Neural progenitor cell (in vitro differentiated cells): ENCODE data around the gene CHCHD10. TPM values are rescaled to one million over a fixed set of nuclear protein-coding genes. Genes with fewer than 3 reads are reported as not detected.
"Not testable (repeated sequence)": the region's sequence is repeated elsewhere in the genome, so short reads cannot be mapped to it uniquely, and the experiment has no call there.

Experiments
- DNase-seq: peaks from one replicate; pipeline ENCODE4 v3.0.0-alpha.2; 2016; ENCODE audit warnings: low spot score
- H2AFZ ChIP-seq: fragments of 200-600 bp; sonication (generic); replicated peaks from 2 replicates; pipeline ENCODE4 v1.6.1; 2016; ENCODE audit warnings: antibody characterized with exemption
- H3F3A ChIP-seq: fragments of 200-600 bp; sonication (generic); 2 replicates; pipeline ENCODE4 v1.6.1; 2016; ENCODE audit warnings: antibody characterized with exemption, low read depth
- H3K27ac ChIP-seq: fragments of 200-600 bp; sonication (generic); 2 replicates; pipeline ENCODE4 v1.5.1; 2016; ENCODE audit warnings: mild to moderate bottlenecking
- H3K27me3 ChIP-seq: fragments of 200-600 bp; sonication (generic); 2 replicates; pipeline ENCODE4 v1.6.1; 2016; ENCODE audit warnings: mild to moderate bottlenecking, moderate library complexity
- H3K36me3 ChIP-seq: fragments of 200-600 bp; sonication (generic); 2 replicates; pipeline ENCODE4 v1.5.1; 2016
- H3K4me1 ChIP-seq: fragments of 200-600 bp; sonication (generic); 2 replicates; pipeline ENCODE4 v1.6.1; 2016; ENCODE audit warnings: mixed run types
- H3K4me2 ChIP-seq: fragments of 200-600 bp; sonication (generic); 2 replicates; pipeline ENCODE4 v1.6.1; 2016
- H3K4me3 ChIP-seq: fragments of 200-600 bp; sonication (generic); 2 replicates; pipeline ENCODE4 v1.5.1; 2016
- H3K79me2 ChIP-seq: fragments of 200-600 bp; sonication (generic); 2 replicates; pipeline ENCODE4 v1.6.1; 2016; ENCODE audit warnings: low read depth
- H3K9ac ChIP-seq: fragments of 200-600 bp; sonication (generic); 2 replicates; pipeline ENCODE4 v1.6.1; 2016
- H3K9me3 ChIP-seq: fragments of 200-600 bp; sonication (generic); 2 replicates; pipeline ENCODE4 v1.5.1; 2016; ENCODE audit warnings: low read depth
- H4K20me1 ChIP-seq: fragments of 200-600 bp; sonication (generic); 2 replicates; pipeline ENCODE4 v1.6.1; 2016; ENCODE audit warnings: low read depth
- H3K27ac Mint-ChIP-seq: 3 replicates; pipeline ENCODE4 v1.8.0; 2021; ENCODE audit warnings: mixed read lengths
- H3K27me3 Mint-ChIP-seq: 2 replicates; pipeline ENCODE4 v1.8.0; 2022; ENCODE audit warnings: low read depth, mild to moderate bottlenecking, inconsistent platforms, moderate library complexity, mixed read lengths; ENCODE audit not compliant: insufficient read depth
- H3K36me3 Mint-ChIP-seq: 3 replicates; pipeline ENCODE4 v1.8.0; 2021; ENCODE audit warnings: mixed read lengths
- H3K4me1 Mint-ChIP-seq: 3 replicates; pipeline ENCODE4 v1.8.0; 2021; ENCODE audit warnings: mixed read lengths
- H3K4me3 Mint-ChIP-seq: 3 replicates; pipeline ENCODE4 v1.8.0; 2021; ENCODE audit warnings: mild to moderate bottlenecking, moderate library complexity, mixed read lengths
- H3K9me3 Mint-ChIP-seq: 3 replicates; pipeline ENCODE4 v1.8.0; 2020; ENCODE audit warnings: mixed read lengths
- EZH2 ChIP-seq: fragments of 200-600 bp; sonication (generic); IDR thresholded peaks from 2 replicates; pipeline ENCODE4 v1.6.1; 2017; ENCODE audit warnings: antibody characterized with exemption, mild to moderate bottlenecking, moderate library complexity
- EZH2phosphoT487 ChIP-seq: fragments of 200-600 bp; sonication (generic); IDR thresholded peaks from 2 replicates; pipeline ENCODE4 v1.6.1; 2017; ENCODE audit warnings: antibody characterized with exemption
- total RNA-seq: library from RNA; depleted of rRNA; stranded (reverse); fragments of >200 nt; gene quantifications from 2 replicates; pipeline ENCODE4 v1.2.3, GENCODE V29; 2015; ENCODE audit warnings: low replicate concordance
- TF ChIP-seq, protein P1 (sequence below): fragments of 200-600 bp; sonication (generic); IDR thresholded peaks from 2 replicates; pipeline ENCODE4 v1.5.1; 2017; ENCODE audit warnings: antibody characterized with exemption, mild to moderate bottlenecking

CHCHD10 gene
- total RNA-seq, 1 donor from 2014 or later, result 9.1 TPM

DNA sequence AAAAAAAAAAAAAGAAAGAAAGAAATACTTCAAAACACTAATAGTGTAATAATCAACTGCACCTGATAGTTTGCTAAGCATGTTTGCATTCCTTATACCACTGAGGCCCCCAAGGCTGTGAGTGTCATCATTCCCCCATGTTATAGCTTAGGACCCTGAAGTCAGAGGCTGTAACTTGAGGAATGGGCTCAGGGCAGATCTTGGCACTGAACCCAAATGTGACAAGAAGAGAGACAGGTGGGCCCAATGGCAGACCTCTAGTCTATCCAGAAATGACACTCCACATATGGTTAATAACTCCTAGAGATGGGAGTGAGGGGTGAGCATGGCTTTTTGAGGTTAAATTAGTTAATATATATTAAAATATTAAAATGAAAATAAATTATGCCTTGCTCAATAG is 30.1 kb downstream of the CHCHD10 start:
- no peaks in the 10 kb centered on the region for H3K4me1 Mint-ChIP-seq
- H2AFZ ChIP-seq, result no peak overlapping the region
- H3K27ac ChIP-seq, result no peak overlapping the region
- DNase-seq, result no peak
- no peaks in the 10 kb centered on the region for H3K27me3 ChIP-seq
- TF ChIP-seq, protein P1, sequence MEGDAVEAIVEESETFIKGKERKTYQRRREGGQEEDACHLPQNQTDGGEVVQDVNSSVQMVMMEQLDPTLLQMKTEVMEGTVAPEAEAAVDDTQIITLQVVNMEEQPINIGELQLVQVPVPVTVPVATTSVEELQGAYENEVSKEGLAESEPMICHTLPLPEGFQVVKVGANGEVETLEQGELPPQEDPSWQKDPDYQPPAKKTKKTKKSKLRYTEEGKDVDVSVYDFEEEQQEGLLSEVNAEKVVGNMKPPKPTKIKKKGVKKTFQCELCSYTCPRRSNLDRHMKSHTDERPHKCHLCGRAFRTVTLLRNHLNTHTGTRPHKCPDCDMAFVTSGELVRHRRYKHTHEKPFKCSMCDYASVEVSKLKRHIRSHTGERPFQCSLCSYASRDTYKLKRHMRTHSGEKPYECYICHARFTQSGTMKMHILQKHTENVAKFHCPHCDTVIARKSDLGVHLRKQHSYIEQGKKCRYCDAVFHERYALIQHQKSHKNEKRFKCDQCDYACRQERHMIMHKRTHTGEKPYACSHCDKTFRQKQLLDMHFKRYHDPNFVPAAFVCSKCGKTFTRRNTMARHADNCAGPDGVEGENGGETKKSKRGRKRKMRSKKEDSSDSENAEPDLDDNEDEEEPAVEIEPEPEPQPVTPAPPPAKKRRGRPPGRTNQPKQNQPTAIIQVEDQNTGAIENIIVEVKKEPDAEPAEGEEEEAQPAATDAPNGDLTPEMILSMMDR, result no peak
- H3K9me3 Mint-ChIP-seq, result no peaks in the 10 kb centered on the region
- peaks cover 9% of the 10 kb centered on the region for H3K36me3 Mint-ChIP-seq
- H4K20me1 ChIP-seq, result no peaks in the 10 kb centered on the region
- H3K4me3 Mint-ChIP-seq, result no peak overlapping the region
- no peak overlapping the region for H3K4me2 ChIP-seq
- no peaks in the 10 kb centered on the region for H3F3A ChIP-seq
- H3K9ac ChIP-seq, result no peak overlapping the region
- peaks cover 6% of the 10 kb centered on the region for H3K27me3 Mint-ChIP-seq
- H3K27ac Mint-ChIP-seq, result no peak overlapping the region
- no peaks in the 10 kb centered on the region for H3K36me3 ChIP-seq
- no peaks in the 10 kb centered on the region for H3K79me2 ChIP-seq
- H3K4me3 ChIP-seq, result no peak overlapping the region
- no peaks in the 10 kb centered on the region for H3K4me1 ChIP-seq
- H3K9me3 ChIP-seq, result no peaks in the 10 kb centered on the region

DNA sequence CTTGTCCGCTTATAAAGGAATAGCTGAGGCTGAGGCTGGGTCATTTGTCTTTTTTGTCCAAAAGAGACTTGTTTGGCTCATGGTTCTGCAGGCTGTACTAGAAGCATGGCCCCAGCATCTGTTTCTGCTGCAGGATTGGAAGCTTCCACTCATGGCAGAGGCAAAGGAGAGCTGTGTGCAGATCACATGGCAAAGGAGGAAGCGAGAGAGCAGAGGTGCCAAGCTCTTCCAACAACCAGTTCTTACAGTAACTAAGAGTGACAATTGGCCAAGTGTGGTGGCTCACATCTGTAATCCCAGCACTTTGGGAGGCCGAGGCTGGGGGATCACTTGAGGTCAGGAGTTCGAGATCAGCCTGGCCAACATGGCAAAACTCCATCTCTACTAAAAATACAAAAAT is 39.7 kb downstream of the CHCHD10 start:
- not testable (repeated sequence) for H3K9ac ChIP-seq, H3K4me1 ChIP-seq, H3K4me2 ChIP-seq, H3F3A ChIP-seq, H4K20me1 ChIP-seq, H3K4me3 ChIP-seq, H2AFZ ChIP-seq, H3K36me3 ChIP-seq, H3K4me1 Mint-ChIP-seq, H3K4me3 Mint-ChIP-seq, H3K27me3 Mint-ChIP-seq, H3K79me2 ChIP-seq, H3K27ac ChIP-seq, H3K9me3 ChIP-seq, H3K27me3 ChIP-seq, H3K27ac Mint-ChIP-seq, DNase-seq, H3K9me3 Mint-ChIP-seq, H3K36me3 Mint-ChIP-seq

DNA sequence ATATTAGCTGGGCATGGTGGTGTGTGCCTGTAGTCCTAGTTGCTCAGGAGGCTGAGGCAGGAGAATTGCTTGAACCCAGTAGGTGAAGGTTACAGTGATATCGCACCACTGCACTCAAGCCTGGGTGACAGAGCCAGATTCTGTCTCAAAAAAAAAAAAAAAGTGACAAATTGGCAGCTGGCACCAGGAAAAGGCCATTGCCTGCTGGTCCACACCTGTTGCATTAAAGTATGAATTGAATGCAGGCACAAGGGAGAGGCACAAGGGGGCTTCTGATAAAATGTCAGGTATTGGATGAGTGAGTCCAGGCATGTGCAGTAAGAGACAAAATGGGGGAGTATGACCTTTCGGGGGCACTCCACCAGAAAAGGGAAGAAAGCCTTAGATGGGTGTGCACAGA is 45.0 kb downstream of the CHCHD10 start:
- no peaks in the 10 kb centered on the region for H4K20me1 ChIP-seq
- Mint-ChIP-seq H3K4me3 (no peak overlapping the region), H3K27ac (no peak overlapping the region), H3K9me3 (no peaks in the 10 kb centered on the region), H3K36me3 (no peaks in the 10 kb centered on the region), H3K27me3 (peaks cover 2% of the 10 kb centered on the region), H3K4me1 (no peaks in the 10 kb centered on the region)
- TF ChIP-seq, protein P1, result no peak
- TF ChIP-seq EZH2phosphoT487, result no peak
- TF ChIP-seq EZH2, result no peak
- H3K4me2 ChIP-seq, result no peak overlapping the region
- no peaks in the 10 kb centered on the region for H3K9me3 ChIP-seq
- no peak overlapping the region for H3K4me3 ChIP-seq
- no peaks in the 10 kb centered on the region for H3K4me1 ChIP-seq
- no peaks in the 10 kb centered on the region for H3K36me3 ChIP-seq
- H2AFZ ChIP-seq, result no peak overlapping the region
- no peak for DNase-seq
- H3K9ac ChIP-seq, result no peak overlapping the region
- no peaks in the 10 kb centered on the region for H3F3A ChIP-seq
- no peaks in the 10 kb centered on the region for H3K27me3 ChIP-seq
- H3K79me2 ChIP-seq, result no peaks in the 10 kb centered on the region
- H3K27ac ChIP-seq, result no peak overlapping the region

DNA sequence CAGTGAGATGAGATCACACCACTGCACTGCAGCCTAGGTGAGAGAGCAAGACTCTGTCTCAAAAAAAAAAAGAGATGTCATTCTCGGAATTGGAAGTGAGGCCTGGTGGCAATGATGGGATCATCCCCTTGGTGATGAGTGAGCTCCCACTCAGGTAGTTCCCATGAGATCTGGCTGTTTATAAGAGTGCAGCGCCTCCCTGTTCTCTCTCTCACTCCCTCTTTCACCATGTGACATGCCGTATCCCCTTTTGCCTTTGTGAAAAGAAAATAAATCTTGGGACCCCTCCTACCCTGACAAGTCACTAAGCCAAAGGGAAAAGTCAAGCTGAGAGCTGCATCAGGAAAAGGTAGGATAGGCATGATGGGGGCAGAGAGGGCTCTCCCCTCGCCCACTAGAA is 45.6 kb downstream of the CHCHD10 start:
- Histone ChIP-seq H3K4me2 (no peak overlapping the region), H3K27ac (no peak overlapping the region), H3K36me3 (no peaks in the 10 kb centered on the region), H4K20me1 (no peaks in the 10 kb centered on the region), H3K27me3 (no peaks in the 10 kb centered on the region), H3F3A (no peaks in the 10 kb centered on the region), H3K4me1 (no peaks in the 10 kb centered on the region), H3K9me3 (no peaks in the 10 kb centered on the region), H2AFZ (no peak overlapping the region), H3K79me2 (no peaks in the 10 kb centered on the region), H3K9ac (no peak overlapping the region), H3K4me3 (no peak overlapping the region)
- no peaks in the 10 kb centered on the region for H3K36me3 Mint-ChIP-seq
- no peak overlapping the region for H3K4me3 Mint-ChIP-seq
- no peak for DNase-seq
- H3K9me3 Mint-ChIP-seq, result no peaks in the 10 kb centered on the region
- H3K4me1 Mint-ChIP-seq, result peaks cover 4% of the 10 kb centered on the region
- TF ChIP-seq EZH2 (no peak), EZH2phosphoT487 (no peak)
- TF ChIP-seq, protein P1, result no peak
- no peak overlapping the region for H3K27ac Mint-ChIP-seq
- peaks cover 2% of the 10 kb centered on the region for H3K27me3 Mint-ChIP-seq
